ENCODE results near the gene UBE2E2. TPM values are rescaled to one million over a fixed set of nuclear protein-coding genes. Genes with fewer than 3 reads are reported as not detected.

Gene UBE2E2
- total and polyA plus RNA-seq, 2 experiments from 2014 or later = 140 to 246 TPM

DNA sequence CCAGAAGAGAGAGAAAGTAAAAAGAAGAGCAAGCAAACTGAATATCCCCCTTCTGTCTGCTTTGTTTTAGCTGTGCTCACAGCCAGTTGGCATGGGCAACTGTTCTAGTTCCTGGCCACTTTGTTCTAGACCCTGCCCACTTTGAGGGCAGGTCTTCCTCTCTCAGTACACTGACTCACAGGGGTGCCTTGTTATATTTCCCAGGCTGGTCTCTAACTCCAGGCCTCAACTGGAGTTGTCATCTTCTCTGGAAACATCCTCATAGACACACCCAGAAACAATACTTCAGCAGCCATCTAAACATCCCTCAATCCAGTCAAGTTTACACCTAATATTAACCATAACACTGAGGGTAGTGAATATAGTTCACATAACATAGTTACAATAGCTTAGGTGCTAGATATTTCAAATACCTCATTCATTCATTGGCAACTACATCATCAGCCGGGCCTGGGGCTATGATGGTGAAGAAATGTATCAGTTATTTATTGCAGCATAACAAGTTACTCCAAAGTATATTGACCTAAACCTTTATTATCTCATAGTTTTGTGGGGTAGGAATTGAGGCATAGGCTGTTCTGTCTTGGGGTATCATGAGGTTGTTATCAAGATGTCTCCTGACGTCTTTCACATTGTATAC is 106.0 kb downstream of the UBE2E2 start:
- no peaks in the 10 kb centered on the region for H3K9me3 ChIP-seq (ENCODE audit: low read depth)
- TF ChIP-seq, protein P1, sequence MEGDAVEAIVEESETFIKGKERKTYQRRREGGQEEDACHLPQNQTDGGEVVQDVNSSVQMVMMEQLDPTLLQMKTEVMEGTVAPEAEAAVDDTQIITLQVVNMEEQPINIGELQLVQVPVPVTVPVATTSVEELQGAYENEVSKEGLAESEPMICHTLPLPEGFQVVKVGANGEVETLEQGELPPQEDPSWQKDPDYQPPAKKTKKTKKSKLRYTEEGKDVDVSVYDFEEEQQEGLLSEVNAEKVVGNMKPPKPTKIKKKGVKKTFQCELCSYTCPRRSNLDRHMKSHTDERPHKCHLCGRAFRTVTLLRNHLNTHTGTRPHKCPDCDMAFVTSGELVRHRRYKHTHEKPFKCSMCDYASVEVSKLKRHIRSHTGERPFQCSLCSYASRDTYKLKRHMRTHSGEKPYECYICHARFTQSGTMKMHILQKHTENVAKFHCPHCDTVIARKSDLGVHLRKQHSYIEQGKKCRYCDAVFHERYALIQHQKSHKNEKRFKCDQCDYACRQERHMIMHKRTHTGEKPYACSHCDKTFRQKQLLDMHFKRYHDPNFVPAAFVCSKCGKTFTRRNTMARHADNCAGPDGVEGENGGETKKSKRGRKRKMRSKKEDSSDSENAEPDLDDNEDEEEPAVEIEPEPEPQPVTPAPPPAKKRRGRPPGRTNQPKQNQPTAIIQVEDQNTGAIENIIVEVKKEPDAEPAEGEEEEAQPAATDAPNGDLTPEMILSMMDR (IDR thresholded peaks at IDR 0.05; ENCODE audit: low read depth, low read length) = no peak
- no peak overlapping the region for H3K27ac ChIP-seq
- no peaks in the 10 kb centered on the region for H3K27me3 ChIP-seq
- H3K4me3 ChIP-seq = no peak overlapping the region
- DNase-seq (ENCODE audit: low read depth in 1 of 2, low spot score in 1 of 2) = no peak
- H3K36me3 ChIP-seq = no peaks in the 10 kb centered on the region
- H3K4me1 ChIP-seq (ENCODE audit: low read depth) = no peaks in the 10 kb centered on the region

DNA sequence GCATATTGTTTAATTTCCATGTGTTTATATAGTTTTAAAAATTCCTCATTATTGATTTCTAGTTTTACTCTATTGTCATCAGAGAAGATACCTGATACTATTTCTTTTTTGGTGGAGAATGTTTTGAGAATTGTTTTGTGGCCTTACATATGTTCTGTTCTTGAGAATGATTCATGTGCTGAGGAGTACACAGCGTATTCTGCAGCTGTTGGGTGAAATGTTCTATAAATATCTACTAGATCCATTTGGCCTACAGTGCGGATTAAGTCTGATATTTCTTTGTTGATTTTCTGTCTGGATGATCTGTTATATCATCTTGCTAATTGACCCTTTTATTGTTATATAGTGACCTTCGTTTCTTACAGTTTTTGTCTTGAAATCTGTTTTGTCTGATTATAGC is 109.7 kb downstream of the UBE2E2 start:
- H3K4me1 ChIP-seq (ENCODE audit: low read depth) = no peaks in the 10 kb centered on the region
- no peaks in the 10 kb centered on the region for H3K27me3 ChIP-seq
- H3K9me3 ChIP-seq (ENCODE audit: low read depth) = no peaks in the 10 kb centered on the region
- no peak overlapping the region for H3K4me3 ChIP-seq
- TF ChIP-seq, protein P1 (IDR thresholded peaks at IDR 0.05; ENCODE audit: low read depth, low read length) = no peak
- H3K27ac ChIP-seq = no peak overlapping the region
- DNase-seq (ENCODE audit: low read depth in 1 of 2, low spot score in 1 of 2) = peak in 1 of 2 donors; percentile 13
- H3K36me3 ChIP-seq = no peaks in the 10 kb centered on the region

DNA sequence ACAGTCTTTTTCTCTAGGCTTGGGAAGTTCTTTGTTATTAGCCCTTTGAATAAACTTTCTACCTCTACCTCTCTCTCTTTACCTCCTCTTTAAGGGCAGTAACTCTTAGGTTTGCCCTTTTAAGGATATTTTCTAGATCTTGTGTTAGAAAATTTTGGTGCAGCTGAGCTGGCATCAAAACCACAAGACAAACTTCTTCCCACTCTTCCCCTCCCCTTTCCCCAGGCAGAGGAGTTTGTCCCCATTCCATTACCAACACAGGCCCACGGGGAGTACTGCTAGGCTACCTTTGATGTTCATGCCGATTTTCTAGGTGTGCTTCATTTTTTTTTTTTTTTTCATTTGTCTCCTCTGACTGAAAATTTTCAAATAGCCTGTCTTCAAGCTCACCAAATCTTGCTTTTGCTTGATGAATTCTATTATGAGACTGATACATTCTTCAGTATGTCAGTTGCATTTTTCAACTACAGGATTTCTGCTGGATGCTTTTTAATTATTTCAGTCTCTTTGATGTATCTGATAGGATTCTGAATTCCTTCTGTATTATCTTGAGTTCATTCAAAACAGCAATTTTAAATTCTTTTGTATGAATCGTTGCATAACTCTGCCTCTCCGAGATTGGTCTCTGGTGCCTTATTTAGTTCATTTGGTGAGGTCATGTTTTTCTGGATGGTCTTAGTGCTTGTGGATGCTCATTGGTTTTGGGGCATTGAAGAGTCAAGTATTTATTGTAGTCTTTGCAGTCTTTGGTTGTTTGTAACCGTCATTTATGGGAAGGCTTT is 112.0 kb downstream of the UBE2E2 start:
- H3K4me3 ChIP-seq = no peak overlapping the region
- H3K9me3 ChIP-seq (ENCODE audit: low read depth) = no peaks in the 10 kb centered on the region
- H3K27me3 ChIP-seq = no peaks in the 10 kb centered on the region
- TF ChIP-seq, protein P1 (IDR thresholded peaks at IDR 0.05; ENCODE audit: low read depth, low read length) = no peak
- H3K36me3 ChIP-seq = no peaks in the 10 kb centered on the region
- H3K4me1 ChIP-seq (ENCODE audit: low read depth) = no peaks in the 10 kb centered on the region
- peak in 1 of 2 donors; percentile 6 for DNase-seq (ENCODE audit: low read depth in 1 of 2, low spot score in 1 of 2)
- no peak overlapping the region for H3K27ac ChIP-seq

- H3K9me3 ChIP-seq (ENCODE audit: low read depth) = no peaks in the 10 kb centered on the region
- H3K4me1 ChIP-seq (ENCODE audit: low read depth) = no peaks in the 10 kb centered on the region
- H3K27ac ChIP-seq = no peak overlapping the region
- DNase-seq (ENCODE audit: low read depth in 1 of 2, low spot score in 1 of 2) = no peak
- no peak overlapping the region for H3K4me3 ChIP-seq
- no peaks in the 10 kb centered on the region for H3K27me3 ChIP-seq
- H3K36me3 ChIP-seq = no peaks in the 10 kb centered on the region
- TF ChIP-seq, protein P1 (IDR thresholded peaks at IDR 0.05; ENCODE audit: low read depth, low read length) = no peak
Observed at GRCh38 chr3:23316924-23317323, 113.8 kb downstream of the UBE2E2 start.

GRCh38 chr3:23319366-23320312 is 116.5 kb downstream of the UBE2E2 start:
- Histone ChIP-seq H3K36me3 (no peaks in the 10 kb centered on the region), H3K4me3 (no peak overlapping the region), H3K27ac (no peak overlapping the region), H3K9me3 (ENCODE audit: low read depth) (no peaks in the 10 kb centered on the region), H3K27me3 (no peaks in the 10 kb centered on the region), H3K4me1 (ENCODE audit: low read depth) (peaks cover 2% of the 10 kb centered on the region)
- TF ChIP-seq, protein P1 (IDR thresholded peaks at IDR 0.05; ENCODE audit: low read depth, low read length) = no peak
- peak in 1 of 2 donors; percentile 13 for DNase-seq (ENCODE audit: low read depth in 1 of 2, low spot score in 1 of 2)
